HepG2 (cell line): Measurements from ENCODE around the gene TREML4.

Experiments used
- CHD2 ChIP-seq: IDR thresholded peaks from 2 replicates; pipeline ENCODE4 v1.6.1; 2011; ENCODE audit warnings: low read depth, low read length, improper control_type of control experiment
- JDP2 ChIP-seq: sonication (generic); formaldehyde crosslinking; IDR thresholded peaks from 2 replicates; pipeline ENCODE4 v1.8.1; 2022; ENCODE audit warnings: missing genetic modification reagents, borderline replicate concordance
- NR2F2 ChIP-seq: IDR thresholded peaks from 2 replicates; pipeline ENCODE4 v1.6.1; 2012; ENCODE audit warnings: low read depth, inconsistent platforms, borderline replicate concordance
- ZNF121 ChIP-seq: sonication (generic); formaldehyde crosslinking; IDR thresholded peaks from 2 replicates; pipeline ENCODE4 v1.5.0; 2020; ENCODE audit warnings: mild to moderate bottlenecking, missing genetic modification reagents
- ZSCAN29 ChIP-seq: sonication (generic); formaldehyde crosslinking; conservative IDR thresholded peaks from 2 replicates; pipeline ENCODE4 v1.4.0; 2020; ENCODE audit warnings: mild to moderate bottlenecking, missing genetic modification reagents
- ZZZ3 ChIP-seq: sonication (generic); formaldehyde crosslinking; IDR thresholded peaks from 2 replicates; pipeline ENCODE4 v1.4.0; 2020; ENCODE audit warnings: missing genetic modification reagents, mild to moderate bottlenecking, borderline replicate concordance
- TF ChIP-seq, protein P1 (sequence below): sonication (generic); formaldehyde crosslinking; IDR thresholded peaks from 2 replicates; pipeline ENCODE4 v1.5.1; 2020; ENCODE audit warnings: mild to moderate bottlenecking, missing genetic modification reagents

DNA sequence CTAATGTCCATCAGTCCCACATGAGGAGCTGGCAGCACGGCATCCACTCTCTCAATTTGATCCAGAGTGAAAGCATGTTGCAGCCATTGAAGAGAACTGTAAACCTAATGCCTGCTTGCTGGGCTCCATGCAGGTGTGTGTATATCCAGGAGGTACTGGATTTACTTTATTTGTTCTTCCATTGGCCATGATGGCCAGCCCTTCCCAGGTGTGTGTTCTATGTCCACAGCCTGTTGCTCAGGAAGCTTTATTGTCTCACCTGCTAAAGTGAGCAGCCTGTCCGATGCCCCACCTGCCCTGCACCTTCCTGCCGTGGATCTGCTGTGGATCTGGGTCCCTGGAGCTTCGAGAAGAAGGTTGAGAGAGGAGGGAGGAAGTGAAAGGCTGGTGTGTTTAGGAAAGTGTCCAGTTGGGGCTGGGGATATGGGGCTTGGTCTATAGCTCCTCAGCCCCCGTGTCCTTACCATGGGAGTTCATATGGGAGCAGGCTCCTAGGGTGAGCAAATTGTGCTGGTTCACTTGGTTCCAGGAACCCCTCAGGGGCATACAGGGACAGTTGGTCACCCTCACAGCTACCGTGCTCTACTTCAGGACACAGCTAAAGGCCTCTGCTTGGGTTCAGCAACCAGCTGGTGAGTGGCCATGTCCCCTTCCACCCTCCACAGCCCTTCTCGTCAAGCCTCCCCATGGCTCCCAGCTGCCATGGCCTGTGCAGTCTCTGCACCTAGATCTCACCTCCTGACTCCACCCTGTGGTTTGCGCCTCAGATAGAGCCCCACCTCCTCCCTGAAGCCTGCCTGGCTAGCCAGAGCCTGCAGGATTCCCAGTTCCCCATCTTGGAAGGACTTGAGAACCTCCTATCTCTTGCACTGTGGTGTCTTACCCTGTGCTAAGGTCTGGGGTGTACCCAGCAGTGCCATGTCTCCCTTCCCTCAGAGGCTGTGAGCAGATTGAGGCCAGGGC is 39.9 kb upstream of the TREML4 start:
- TF ChIP-seq NR2F2 (no peak), JDP2 (CRISPR knock-in tag) (no peak), ZNF121 (CRISPR knock-in tag) (no peak), ZSCAN29 (CRISPR knock-in tag) (no peak), ZZZ3 (CRISPR knock-in tag) (no peak), CHD2 (no peak)
- TF ChIP-seq, protein P1, sequence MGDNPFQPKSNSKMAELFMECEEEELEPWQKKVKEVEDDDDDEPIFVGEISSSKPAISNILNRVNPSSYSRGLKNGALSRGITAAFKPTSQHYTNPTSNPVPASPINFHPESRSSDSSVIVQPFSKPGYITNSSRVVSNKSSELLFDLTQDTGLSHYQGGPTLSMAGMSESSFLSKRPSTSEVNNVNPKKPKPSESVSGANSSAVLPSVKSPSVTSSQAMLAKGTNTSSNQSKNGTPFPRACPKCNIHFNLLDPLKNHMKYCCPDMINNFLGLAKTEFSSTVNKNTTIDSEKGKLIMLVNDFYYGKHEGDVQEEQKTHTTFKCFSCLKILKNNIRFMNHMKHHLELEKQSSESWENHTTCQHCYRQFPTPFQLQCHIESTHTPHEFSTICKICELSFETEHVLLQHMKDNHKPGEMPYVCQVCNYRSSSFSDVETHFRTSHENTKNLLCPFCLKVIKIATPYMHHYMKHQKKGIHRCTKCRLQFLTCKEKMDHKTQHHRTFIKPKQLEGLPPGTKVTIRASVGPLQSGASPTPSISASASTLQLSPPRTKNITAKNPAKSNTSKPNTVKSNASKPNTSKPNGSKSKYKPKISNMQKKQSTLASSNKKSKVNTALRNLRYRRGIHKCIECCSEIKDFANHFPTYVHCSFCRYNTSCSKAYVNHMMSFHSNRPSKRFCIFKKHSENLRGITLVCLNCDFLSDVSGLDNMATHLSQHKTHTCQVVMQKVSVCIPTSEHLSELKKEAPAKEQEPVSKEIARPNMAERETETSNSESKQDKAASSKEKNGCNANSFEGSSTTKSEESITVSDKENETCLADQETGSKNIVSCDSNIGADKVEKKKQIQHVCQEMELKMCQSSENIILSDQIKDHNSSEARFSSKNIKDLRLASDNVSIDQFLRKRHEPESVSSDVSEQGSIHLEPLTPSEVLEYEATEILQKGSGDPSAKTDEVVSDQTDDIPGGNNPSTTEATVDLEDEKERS (CRISPR knock-in tag), result no peak
